ENCODE data around the gene SH3BP2. TPM values are rescaled to one million over a fixed set of nuclear protein-coding genes. Genes with fewer than 3 reads are reported as not detected.

The SH3BP2 gene
- total and polyA plus RNA-seq, 10 of the 15 experiments (the other 5 are each of a cell fraction or from before 2014, with no cell fraction given) = 1.1 to 61.8 (median 23.9) TPM

- intact Hi-C loops (cut with micrococcal nuclease; ENCODE audit: unreplicated experiment) = no loop called here
- in situ Hi-C loops (cut with MboI) = no loop called here
- no peak overlapping the region for H3K4me3 ChIP-seq
- H3K4me2 ChIP-seq (ENCODE audit: control insufficient read depth, insufficient read depth) = no peak overlapping the region
- H3K4me1 ChIP-seq (ENCODE audit: control insufficient read depth, insufficient read depth, low read length) = peaks cover 40% of the 10 kb centered on the region
- no peak for ATAC-seq
- ChIA-PET CTCF (interaction anchor here (0.6 kb wide), 1 partner anchor 30 kb away, joined by 3 read pairs; no protein-coding TSS in a partner anchor), POLR2A (interaction anchor here (1.3 to 2.3 kb wide), 3 partner anchors 9 to 45 kb away, joined by 3 to 8 read pairs (median 3); no protein-coding TSS in a partner anchor), RAD21 (ENCODE audit: unreplicated experiment) (no interaction called here), SMC1A (ENCODE audit: uncharacterized antibody, unreplicated experiment) (no interaction called here)
- H3K9ac ChIP-seq (ENCODE audit: control insufficient read depth, insufficient read depth, low read length) = no peak overlapping the region
- no peak overlapping the region for H3K27ac ChIP-seq (ENCODE audit: control insufficient read depth, insufficient read depth)
- no peak overlapping the region for H2AFZ ChIP-seq (ENCODE audit: control insufficient read depth, low read depth, low read length)
- no peaks in the 10 kb centered on the region for H3K27me3 ChIP-seq (replicated peaks in 1 of 2; ENCODE audit: control insufficient read depth in 2 of 2, insufficient read depth in 2 of 2, low read length in 1 of 2)
- no peaks in the 10 kb centered on the region for H3K36me3 ChIP-seq (ENCODE audit: control insufficient read depth in 2 of 2, insufficient read depth in 2 of 2, low read length in 1 of 2)
- TF ChIP-seq ZNF207 (IDR thresholded peaks at IDR 0.05; ENCODE audit: borderline replicate concordance) = no peak
- TF ChIP-seq IRF4 (IDR thresholded peaks at IDR 0.05; ENCODE audit: low read depth, low read length) = no peak
- TF ChIP-seq JUND (IDR thresholded peaks at IDR 0.05; ENCODE audit: low read depth, low read length) = no peak
- TF ChIP-seq PRDM15 (CRISPR knock-in tag; IDR thresholded peaks at IDR 0.05) = no peak
- TF ChIP-seq MTA3 (IDR thresholded peaks at IDR 0.05; ENCODE audit: borderline replicate concordance, low read length) = no peak
- no peak for TF ChIP-seq NFIC (IDR thresholded peaks at IDR 0.05; ENCODE audit: low read depth, low read length)
- no peak for TF ChIP-seq FOXK2 (IDR thresholded peaks at IDR 0.05)
- no peak for TF ChIP-seq MAX (IDR thresholded peaks at IDR 0.05; ENCODE audit: low read depth, low read length)
- TF ChIP-seq STAT3 (IDR thresholded peaks at IDR 0.05; ENCODE audit: low read depth, low read length) = no peak
- no peak for TF ChIP-seq E2F8 (IDR thresholded peaks at IDR 0.05; ENCODE audit: low read depth, partially characterized antibody)
- TF ChIP-seq ETV6 (conservative IDR thresholded peaks at IDR 0.05 in 1 of 2, IDR thresholded peaks at IDR 0.05 in 1 of 2; ENCODE audit: borderline replicate concordance in 1 of 2, low read depth in 1 of 2) = no peak
- no peak for TF ChIP-seq RAD51 (IDR thresholded peaks at IDR 0.05)
- no peak for FAIRE-seq
- BruUV-seq (replicated peaks) = no TSS peak
- DNase-seq (ENCODE audit: low read depth, low spot score) = no peak
- no peaks in the 10 kb centered on the region for H3K79me2 ChIP-seq (ENCODE audit: control insufficient read depth, insufficient read depth, low read length)
- WGBS (ENCODE audit: insufficient coverage, insufficient replicate concordance, low lambda C conversion rate, missing lambda C conversion rate) = 81% methylated on average over 10 of the region's 10 CpGs
- H4K20me1 ChIP-seq (ENCODE audit: control insufficient read depth, insufficient read depth) = no peaks in the 10 kb centered on the region
- no peaks in the 10 kb centered on the region for H3K9me3 ChIP-seq (replicated peaks; ENCODE audit: control insufficient read depth, insufficient read depth, low read length)
Measured at GRCh38 chr4:2791518-2792395, 1.1 kb upstream of the SH3BP2 start.
